Body of pancreas (tissue), 4 donors: Measurements from ENCODE around the gene FAM20B.

Experiments used
- POLR2A ChIP-seq, 3 donors: fragments of 450-650 bp; IDR thresholded peaks; one replicate each; pipeline ENCODE4 v1.6.1; 2016; ENCODE audit warnings: antibody characterized with exemption in 3 of 3, mild to moderate bottlenecking in 2 of 3
- TF ChIP-seq, protein P1 (sequence below), 7 experiments: fragments of 450-650 bp in 4 of 7; fragments of 200-600 bp in 3 of 7; sonication (generic) in 3 of 7; IDR thresholded peaks; one replicate each; pipeline ENCODE4 v1.5.1; 2016 to 2019; ENCODE audit warnings: antibody characterized with exemption in 7 of 7

DNA sequence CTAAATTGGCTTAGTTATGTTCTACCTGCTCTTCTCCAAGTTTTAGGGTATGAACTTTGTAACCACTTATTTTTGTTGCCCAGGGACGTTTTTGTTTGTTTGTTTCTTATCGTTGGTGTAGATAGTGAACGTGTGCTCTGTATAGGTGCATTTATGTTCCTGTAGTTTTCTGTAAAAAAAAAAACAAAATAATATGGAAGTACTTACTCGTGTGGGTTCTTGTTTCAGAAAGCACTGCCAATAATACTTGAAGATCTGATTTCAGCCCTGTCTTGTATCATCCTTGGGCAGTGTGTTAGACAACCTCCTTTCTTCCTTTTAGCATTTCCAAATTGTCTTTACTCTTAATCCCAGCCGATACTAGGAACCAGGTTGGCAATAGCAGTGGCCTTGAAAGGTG lies 4.4 kb downstream of the FAM20B start:
- TF ChIP-seq, protein P1, sequence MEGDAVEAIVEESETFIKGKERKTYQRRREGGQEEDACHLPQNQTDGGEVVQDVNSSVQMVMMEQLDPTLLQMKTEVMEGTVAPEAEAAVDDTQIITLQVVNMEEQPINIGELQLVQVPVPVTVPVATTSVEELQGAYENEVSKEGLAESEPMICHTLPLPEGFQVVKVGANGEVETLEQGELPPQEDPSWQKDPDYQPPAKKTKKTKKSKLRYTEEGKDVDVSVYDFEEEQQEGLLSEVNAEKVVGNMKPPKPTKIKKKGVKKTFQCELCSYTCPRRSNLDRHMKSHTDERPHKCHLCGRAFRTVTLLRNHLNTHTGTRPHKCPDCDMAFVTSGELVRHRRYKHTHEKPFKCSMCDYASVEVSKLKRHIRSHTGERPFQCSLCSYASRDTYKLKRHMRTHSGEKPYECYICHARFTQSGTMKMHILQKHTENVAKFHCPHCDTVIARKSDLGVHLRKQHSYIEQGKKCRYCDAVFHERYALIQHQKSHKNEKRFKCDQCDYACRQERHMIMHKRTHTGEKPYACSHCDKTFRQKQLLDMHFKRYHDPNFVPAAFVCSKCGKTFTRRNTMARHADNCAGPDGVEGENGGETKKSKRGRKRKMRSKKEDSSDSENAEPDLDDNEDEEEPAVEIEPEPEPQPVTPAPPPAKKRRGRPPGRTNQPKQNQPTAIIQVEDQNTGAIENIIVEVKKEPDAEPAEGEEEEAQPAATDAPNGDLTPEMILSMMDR (IDR thresholded peaks at IDR 0.05): no peak
- TF ChIP-seq POLR2A (IDR thresholded peaks at IDR 0.05): no peak
